ENCODE results near the gene ENPP4. TPM values are rescaled to one million over a fixed set of nuclear protein-coding genes. Genes with fewer than 3 reads are reported as not detected.
"Not testable (repeated sequence)": the region's sequence is repeated elsewhere in the genome, so short reads cannot be mapped to it uniquely, and the experiment has no call there.

Gene ENPP4
- total RNA-seq, 1 experiment from 2014 or later, result 0.30 TPM

DNA sequence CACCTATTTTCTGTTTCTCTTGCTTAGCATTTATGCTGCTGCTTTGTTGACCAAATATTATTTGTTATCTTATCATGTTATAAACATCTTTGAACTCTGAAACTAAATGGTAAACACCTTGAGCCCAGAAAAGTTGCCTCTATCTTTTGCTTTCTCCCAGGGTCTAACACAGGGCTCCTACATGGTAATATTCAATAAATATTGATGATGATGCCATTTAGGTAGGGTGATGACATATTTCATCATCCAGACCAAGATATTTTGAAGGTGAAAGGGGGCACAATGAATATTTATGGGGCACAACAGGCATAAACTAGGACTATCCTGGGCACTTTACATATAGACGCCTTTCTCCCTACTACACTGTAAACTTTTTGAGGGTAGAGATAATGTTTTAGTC, 11.6 kb upstream of the ENPP4 start:
- TF ChIP-seq CTCF (IDR thresholded peaks at IDR 0.05; ENCODE audit: unreplicated experiment), result no peak
- no TSS peak for BruUV-seq (replicated peaks)
- Mint-ChIP-seq H3K27ac (ENCODE audit: low read depth, unreplicated experiment) (no peak overlapping the region), H3K27me3 (ENCODE audit: insufficient read depth, unreplicated experiment) (peaks cover 29% of the 10 kb centered on the region), H3K4me3 (ENCODE audit: unreplicated experiment) (no peak overlapping the region), H3K4me1 (ENCODE audit: insufficient read depth, unreplicated experiment) (no peaks in the 10 kb centered on the region), H3K9me3 (ENCODE audit: unreplicated experiment) (peaks cover 7% of the 10 kb centered on the region), H3K36me3 (ENCODE audit: insufficient read depth, unreplicated experiment) (no peaks in the 10 kb centered on the region)
- no peak for DNase-seq (ENCODE audit: unreplicated experiment)
- POLR2A ChIA-PET, result no interaction called here
- CTCF ChIA-PET, result no interaction called here
- intact Hi-C loops (cut with micrococcal nuclease), result no loop called here

GRCh38 chr6:46118836-46119235, 11.0 kb upstream of the ENPP4 start:
- no TSS peak for BruUV-seq (replicated peaks)
- no peak overlapping the region for H3K4me3 Mint-ChIP-seq (ENCODE audit: unreplicated experiment)
- DNase-seq (ENCODE audit: unreplicated experiment), result no peak
- H3K9me3 Mint-ChIP-seq (ENCODE audit: unreplicated experiment), result peaks cover 7% of the 10 kb centered on the region
- no peak overlapping the region for H3K27ac Mint-ChIP-seq (ENCODE audit: low read depth, unreplicated experiment)
- intact Hi-C loops (cut with micrococcal nuclease), result no loop called here
- H3K4me1 Mint-ChIP-seq (ENCODE audit: insufficient read depth, unreplicated experiment), result no peaks in the 10 kb centered on the region
- POLR2A ChIA-PET, result no interaction called here
- H3K27me3 Mint-ChIP-seq (ENCODE audit: insufficient read depth, unreplicated experiment), result peaks cover 29% of the 10 kb centered on the region
- no peak for TF ChIP-seq CTCF (IDR thresholded peaks at IDR 0.05; ENCODE audit: unreplicated experiment)
- CTCF ChIA-PET, result no interaction called here
- H3K36me3 Mint-ChIP-seq (ENCODE audit: insufficient read depth, unreplicated experiment), result no peaks in the 10 kb centered on the region

DNA sequence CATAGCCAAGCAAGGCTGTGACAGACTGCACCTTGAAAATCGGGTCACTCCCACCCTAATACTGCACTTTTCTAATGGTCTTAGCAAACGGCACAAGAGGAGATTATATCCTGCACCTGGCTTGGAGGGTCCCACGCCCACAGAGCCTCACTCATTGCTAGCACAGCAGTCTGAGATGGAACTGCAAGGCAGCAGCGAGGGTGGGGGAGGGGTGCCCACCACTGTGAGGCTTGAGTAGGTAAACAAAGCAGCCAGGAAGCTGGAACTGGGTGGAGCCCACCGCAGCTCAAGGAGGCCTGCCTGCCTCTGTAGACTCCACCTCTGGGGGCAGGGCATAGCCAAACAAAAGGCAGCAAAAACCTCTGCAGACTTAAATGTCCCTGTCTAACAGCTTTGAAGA, 10.1 kb upstream of the ENPP4 start:
- BruUV-seq (replicated peaks); DNase-seq (ENCODE audit: unreplicated experiment); POLR2A ChIA-PET; H3K36me3 Mint-ChIP-seq (ENCODE audit: insufficient read depth, unreplicated experiment); H3K9me3 Mint-ChIP-seq (ENCODE audit: unreplicated experiment); CTCF ChIA-PET; H3K4me3 Mint-ChIP-seq (ENCODE audit: unreplicated experiment); H3K4me1 Mint-ChIP-seq (ENCODE audit: insufficient read depth, unreplicated experiment); H3K27ac Mint-ChIP-seq (ENCODE audit: low read depth, unreplicated experiment); intact Hi-C loops (cut with micrococcal nuclease): not testable (repeated sequence)
- peaks cover 29% of the 10 kb centered on the region for H3K27me3 Mint-ChIP-seq (ENCODE audit: insufficient read depth, unreplicated experiment)

- intact Hi-C loops (cut with micrococcal nuclease), result no loop called here
- Mint-ChIP-seq H3K27me3 (ENCODE audit: insufficient read depth, unreplicated experiment) (peaks cover 26% of the 10 kb centered on the region), H3K27ac (ENCODE audit: low read depth, unreplicated experiment) (no peak overlapping the region), H3K9me3 (ENCODE audit: unreplicated experiment) (no peaks in the 10 kb centered on the region), H3K4me1 (ENCODE audit: insufficient read depth, unreplicated experiment) (no peaks in the 10 kb centered on the region), H3K4me3 (ENCODE audit: unreplicated experiment) (no peak overlapping the region), H3K36me3 (ENCODE audit: insufficient read depth, unreplicated experiment) (no peaks in the 10 kb centered on the region)
- CTCF ChIA-PET, result interaction anchor here (0.6 to 0.8 kb wide), 2 partner anchors 198 to 1067 kb away, joined by 4 read pairs; no protein-coding TSS in a partner anchor
- no peak for DNase-seq (ENCODE audit: unreplicated experiment)
- BruUV-seq (replicated peaks), result no TSS peak
- TF ChIP-seq CTCF (IDR thresholded peaks at IDR 0.05; ENCODE audit: unreplicated experiment), result no peak
- POLR2A ChIA-PET, result no interaction called here
Observed at GRCh38 chr6:46128476-46128875, 1.3 kb upstream of the ENPP4 start.

DNA sequence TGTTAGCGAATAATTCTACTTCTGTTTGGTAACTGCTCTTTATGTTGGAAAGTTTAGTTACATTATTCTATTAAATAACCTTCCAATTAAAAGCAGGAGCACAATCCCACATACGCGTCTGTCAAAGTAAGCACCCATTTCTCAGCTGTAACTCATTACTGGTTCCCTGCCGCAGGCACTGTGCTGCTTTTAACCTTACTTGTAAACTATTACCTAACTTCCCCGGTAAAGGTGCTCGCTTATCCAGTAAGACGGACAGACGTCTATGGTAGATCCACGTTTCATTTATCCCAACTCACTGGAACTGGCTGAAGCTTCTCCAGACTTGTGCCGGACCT, 529 bp upstream of the ENPP4 start:
- BruUV-seq (replicated peaks), result no TSS peak
- H3K9me3 Mint-ChIP-seq (ENCODE audit: unreplicated experiment), result no peaks in the 10 kb centered on the region
- H3K4me1 Mint-ChIP-seq (ENCODE audit: insufficient read depth, unreplicated experiment), result no peaks in the 10 kb centered on the region
- peaks cover 26% of the 10 kb centered on the region for H3K27me3 Mint-ChIP-seq (ENCODE audit: insufficient read depth, unreplicated experiment)
- intact Hi-C loops (cut with micrococcal nuclease), result no loop called here
- no peak overlapping the region for H3K27ac Mint-ChIP-seq (ENCODE audit: low read depth, unreplicated experiment)
- CTCF ChIA-PET, result interaction anchor here (0.8 to 1.1 kb wide), 3 partner anchors 39 to 199 kb away, joined by 3 to 5 read pairs (median 4); no protein-coding TSS in a partner anchor
- TF ChIP-seq CTCF (IDR thresholded peaks at IDR 0.05; ENCODE audit: unreplicated experiment), result no peak
- POLR2A ChIA-PET, result no interaction called here
- DNase-seq (ENCODE audit: unreplicated experiment), result no peak
- no peaks in the 10 kb centered on the region for H3K36me3 Mint-ChIP-seq (ENCODE audit: insufficient read depth, unreplicated experiment)
- peak overlapping the region; percentile 47 for H3K4me3 Mint-ChIP-seq (ENCODE audit: unreplicated experiment)
